ENCODE results near the gene XPNPEP1.
A peak's percentile ranks its signal among the peaks of the same experiment; 100 is the strongest.
"Not testable (repeated sequence)": the region's sequence is repeated elsewhere in the genome, so short reads cannot be mapped to it uniquely, and the experiment has no call there.

Gene XPNPEP1

DNA sequence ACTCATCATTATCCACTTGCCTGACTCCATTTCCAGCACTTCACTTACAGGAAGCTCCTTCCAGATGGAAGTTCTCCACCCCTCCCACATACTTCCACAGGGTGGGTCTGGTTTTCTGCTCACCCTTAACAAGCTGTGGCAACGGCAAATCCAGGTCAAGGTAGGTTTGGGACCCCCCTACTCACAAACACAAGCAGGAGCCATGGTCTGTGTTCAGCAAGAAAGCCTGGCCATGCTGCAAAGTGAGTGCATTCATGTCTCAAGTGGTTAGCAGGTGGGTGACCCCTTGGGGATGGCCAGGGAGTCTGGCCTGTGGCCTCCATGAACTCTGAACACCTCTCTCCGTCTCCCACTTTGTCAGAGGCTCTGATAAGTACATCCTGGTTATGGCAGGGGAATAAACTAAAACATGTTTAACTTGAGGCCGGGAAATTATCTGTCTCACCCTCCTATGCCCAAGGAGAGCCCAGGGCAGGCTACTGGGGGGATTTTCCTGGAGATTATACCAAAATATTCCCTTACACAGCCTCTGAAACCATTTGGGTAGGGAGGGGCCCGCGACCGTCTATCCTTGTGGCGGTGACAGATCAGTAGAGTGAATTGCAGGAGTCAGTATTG, 844 bp downstream of the XPNPEP1 start:
- DNase-seq, result no peak

GRCh38 chr10:109920016-109920415, 3.3 kb downstream of the XPNPEP1 start:
- DNase-seq, result peak; percentile 47

- no peak for DNase-seq
These were observed 4.1 kb downstream of the XPNPEP1 start for GRCh38 chr10:109919220-109919619.

- DNase-seq, result not testable (repeated sequence)
These were observed 4.6 kb downstream of the XPNPEP1 start for GRCh38 chr10:109918707-109919106.

DNA sequence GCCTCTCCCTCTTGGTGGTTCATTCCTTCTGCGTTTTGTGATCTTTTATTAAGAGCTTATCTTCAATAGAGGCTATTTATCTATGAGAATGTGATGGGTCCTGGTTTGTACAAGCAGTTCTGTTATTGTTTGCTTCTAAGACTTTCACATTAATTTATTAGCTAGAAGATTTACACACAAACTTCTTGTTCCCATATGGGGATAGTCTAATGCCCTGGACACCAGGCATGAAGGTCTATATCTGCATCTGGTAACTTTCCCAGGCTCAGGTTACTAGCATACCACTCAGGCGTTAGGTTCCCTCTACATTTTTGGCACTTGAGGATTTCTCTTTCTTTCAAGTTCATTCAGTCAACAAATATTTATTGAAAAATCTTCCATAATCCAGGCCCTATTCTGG, 7.7 kb downstream of the XPNPEP1 start:
- DNase-seq, result no peak

DNA sequence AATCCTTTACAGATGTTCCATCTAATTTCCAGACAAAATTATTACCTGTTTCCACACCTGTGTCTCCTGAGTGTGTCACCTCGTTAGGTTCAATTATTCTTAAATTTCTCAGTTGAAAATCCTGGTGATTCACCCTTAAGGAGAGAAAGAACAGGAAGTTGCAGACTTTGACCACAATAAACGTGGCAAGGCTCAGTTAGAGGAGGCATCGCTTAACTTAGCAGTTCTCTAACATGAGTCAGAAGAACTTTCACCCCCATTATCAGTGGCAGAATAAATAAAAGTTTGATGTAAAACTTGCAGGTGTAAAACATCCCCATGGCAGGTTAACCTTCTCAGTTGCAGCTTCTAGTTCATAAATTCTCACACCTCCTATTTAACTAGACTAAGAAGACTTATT, 8.3 kb downstream of the XPNPEP1 start:
- peak; percentile 62 for DNase-seq

GRCh38 chr10:109913306-109913892, 9.9 kb downstream of the XPNPEP1 start:
- no peak for DNase-seq

DNA sequence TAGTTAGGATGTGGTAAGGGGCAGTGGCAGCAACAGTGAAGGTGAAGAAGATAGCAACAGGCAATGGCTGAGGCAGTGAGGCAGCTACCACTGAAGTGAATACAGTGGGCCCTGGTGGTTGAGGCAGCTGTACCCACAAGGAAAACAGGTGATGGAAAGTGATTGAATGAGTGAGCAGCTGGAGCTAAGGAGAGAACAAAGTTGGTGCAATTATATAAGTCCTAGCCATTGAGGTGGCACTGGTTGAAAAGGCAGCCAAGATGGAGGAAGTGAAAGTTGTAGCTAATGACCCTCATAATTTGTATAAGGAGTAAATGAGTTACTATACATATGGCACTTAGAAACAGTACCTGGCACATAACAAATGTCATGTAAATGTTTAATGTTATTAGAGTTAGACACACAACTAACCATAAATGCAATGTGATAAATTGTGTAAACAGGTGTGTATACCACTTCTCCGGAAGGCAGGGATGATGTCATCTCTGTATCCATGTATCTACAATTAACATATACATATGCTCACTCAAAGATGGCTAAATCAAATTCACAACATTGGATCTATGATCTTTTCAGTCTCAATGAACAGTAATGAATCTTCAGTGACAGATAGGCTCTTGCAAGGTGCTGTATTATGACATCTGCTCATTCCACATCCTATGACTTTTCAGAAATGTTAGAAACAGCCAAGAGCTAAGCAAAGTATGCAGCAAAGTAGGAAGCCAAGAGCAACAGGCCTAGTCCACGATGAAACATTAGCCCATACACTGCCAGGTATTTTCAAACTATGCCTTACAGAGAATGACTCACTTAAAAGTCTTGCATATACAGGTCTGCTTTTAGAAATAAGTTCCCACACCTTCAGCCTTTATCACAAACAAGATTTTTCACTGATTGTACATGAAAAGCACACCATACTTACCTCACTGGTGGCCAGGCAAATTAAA, 10.7 kb downstream of the XPNPEP1 start:
- DNase-seq, result no peak

DNA sequence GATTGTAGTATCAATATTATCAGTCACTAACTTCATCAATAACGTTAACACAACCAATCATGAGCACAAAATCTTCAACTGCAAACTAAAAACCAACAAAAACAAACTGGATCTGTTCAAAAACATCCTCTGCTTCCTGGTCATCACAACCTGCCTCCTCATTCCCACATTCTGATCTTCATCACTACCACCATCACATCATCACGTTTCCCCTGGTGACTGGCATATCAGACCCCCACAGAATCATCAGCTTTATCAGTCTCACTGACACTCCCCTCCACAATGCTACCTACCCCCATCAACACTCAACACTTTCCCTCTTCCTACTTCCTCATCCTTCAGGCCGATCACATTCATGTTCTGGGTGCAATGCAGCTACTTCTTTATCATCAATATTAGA, 11.4 kb downstream of the XPNPEP1 start:
- no peak for DNase-seq

DNA sequence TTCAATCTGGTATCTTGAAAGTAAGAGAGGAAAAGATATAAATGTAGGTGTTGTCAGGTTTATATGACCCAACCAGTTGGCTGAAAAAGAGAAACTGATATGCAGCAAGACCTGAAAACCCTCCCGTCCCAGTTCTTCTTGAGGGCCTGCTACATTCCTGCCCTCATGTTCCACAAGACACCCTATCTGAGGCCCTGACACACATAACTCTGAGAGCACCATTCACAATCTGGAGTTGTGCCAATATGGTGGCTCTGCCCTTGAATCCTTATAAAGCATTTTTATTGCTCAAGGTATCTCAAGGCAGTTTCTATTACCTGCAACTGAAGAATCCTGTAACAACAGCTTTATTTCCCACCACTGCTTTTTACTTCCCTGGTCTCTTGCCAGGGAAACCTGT, 17.0 kb downstream of the XPNPEP1 start:
- no peak for DNase-seq

DNA sequence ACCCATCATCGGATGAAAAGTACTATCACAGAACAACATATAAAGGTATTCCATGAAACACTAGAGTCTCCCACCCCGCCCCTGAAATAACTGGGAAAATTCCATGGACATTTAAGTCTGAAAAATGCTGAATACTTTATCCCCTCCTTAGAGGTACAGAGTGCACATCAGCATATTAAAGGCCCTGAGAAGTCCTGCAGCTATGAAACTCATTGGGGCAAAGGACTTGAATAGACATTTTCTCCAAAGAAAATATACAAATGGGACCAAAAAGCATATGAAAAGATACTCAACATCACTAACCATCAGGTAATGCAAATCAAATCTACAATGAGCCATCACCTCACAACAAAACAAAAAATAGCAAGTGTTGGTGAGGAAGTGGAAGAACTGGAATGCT, 18.9 kb downstream of the XPNPEP1 start:
- no peak for DNase-seq

GRCh38 chr10:109902992-109903947, 20.0 kb downstream of the XPNPEP1 start:
- DNase-seq, result peak; percentile 22

DNA sequence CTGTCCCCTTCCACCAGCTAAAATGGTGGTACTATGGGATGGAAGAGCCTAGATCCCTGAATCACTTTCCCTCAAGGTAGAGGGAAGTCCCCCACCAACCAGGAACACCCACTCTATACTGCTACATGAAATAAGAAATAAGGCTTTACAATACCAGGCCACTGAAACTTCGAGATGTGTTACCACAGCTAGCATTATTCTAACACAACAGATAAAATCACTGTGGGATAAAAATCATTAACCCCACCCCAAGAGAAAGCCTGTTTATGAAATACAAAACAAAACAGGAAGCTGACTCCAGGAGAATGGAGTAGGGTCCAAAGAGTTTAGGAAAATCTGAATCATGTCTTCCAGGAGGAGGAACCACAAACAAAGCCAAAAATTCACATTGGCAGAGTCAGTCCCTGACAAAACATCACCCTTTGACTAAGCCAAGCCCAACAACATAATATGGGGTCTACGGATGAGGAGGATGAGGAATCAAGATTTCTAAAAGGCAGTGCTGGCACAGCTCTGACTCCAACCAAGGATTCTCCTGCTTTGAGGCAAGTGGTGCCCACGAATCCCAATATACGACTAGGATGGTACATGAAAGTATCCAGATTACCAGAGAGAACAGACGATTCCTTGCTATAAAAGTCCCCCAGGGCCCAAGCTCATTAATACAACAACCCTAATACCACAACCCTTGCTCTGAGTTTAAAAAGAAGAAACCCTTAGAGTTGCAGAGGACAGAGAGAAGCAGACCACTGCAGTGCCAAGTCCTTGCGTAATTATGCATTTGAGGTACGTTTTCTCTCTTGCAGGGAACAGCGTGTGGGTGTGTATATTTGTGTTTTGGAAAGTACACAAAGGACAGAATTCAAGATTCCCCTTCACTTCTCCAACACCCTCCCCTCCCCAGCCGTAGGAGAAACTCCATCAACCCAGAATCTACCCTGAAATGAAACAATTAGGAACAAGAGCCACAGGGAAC, 23.7 kb downstream of the XPNPEP1 start:
- DNase-seq, result no peak

DNA sequence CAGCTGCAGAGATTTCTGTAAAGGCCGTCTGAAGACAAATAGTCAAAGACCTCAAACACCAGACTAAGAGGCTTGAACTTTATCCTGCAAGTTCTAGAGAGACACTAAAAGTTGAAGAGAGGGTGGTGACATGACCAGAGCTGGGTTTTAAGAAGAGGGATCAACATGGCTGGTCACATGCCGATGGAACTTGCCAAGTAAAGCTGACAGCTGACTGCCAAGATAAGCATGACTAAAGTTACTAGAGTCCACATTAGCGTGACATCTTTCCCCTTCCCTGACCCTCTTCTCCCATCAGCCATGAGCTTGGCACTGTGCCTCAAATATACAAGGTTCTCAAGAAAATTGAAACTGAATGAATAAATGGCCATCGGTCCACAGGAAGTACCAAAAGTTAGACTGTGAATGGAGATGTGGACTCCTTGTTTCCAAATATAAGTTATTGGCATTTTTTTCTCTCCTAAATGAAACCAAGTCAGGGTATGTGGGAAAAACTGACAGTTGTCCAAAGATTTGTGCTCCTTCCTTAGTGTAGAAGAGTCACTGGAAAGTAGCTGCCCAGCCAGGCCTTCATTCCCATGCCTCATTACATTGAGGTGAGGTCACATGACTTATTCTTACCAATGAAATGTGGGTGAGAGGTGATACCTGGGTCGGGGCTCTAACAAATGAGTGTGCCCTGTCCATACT, 24.5 kb downstream of the XPNPEP1 start:
- no peak for DNase-seq

DNA sequence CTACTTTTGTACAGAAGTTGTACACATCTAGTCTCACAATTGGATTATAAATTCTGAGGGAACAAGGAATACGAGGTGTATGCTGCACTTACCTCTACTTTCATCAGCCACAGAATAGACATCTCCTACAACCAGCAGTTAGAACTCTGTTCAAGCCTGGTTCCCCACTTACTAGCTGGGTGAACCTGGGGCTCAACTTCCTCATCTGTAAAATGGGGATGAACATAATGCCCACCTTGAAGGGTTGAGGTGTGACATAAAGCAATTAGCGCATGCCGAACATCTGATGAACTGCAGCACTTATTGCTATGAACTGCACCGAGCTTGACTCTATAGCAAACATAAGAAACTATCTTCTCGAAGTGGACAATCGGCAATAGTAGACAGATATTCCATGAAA, 25.3 kb downstream of the XPNPEP1 start:
- no peak for DNase-seq

GRCh38 chr10:109895848-109896247, 27.5 kb downstream of the XPNPEP1 start:
- no peak for DNase-seq

DNA sequence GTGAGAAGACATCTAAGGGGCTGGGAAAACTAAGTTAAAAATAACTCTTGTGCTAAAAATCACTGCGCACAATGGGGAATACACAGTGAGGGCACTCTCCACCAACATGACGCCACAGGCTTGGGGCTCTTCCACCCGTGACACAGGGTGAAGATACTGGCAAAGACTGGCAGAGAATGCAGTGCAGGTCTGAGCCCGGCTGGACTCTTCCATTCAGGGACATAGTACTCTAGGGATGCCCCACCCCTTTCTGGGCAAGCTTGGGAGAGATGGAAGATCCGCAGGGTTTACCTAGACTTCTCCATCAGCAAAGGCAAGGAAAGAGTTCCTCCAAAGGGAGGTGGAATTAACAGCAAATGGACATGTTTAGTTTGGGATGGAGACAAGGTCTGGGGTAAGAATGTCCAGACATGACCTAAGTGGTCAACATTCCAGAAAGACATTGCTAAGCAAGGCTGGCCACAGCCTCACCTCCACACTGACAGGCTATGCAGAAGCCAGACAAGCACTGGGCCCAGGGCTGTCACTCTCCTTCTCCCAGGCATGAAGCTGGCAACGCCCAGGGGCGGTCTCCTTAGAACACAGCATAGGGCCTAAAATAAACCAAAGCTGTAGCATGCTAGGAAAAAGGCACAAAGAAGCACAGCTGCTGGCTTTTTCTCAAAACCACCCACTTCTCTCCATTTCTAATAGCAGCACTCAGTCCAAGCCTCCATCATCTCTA, 28.1 kb downstream of the XPNPEP1 start:
- DNase-seq, result no peak

GRCh38 chr10:109894516-109894915, 28.8 kb downstream of the XPNPEP1 start:
- DNase-seq, result no peak

DNA sequence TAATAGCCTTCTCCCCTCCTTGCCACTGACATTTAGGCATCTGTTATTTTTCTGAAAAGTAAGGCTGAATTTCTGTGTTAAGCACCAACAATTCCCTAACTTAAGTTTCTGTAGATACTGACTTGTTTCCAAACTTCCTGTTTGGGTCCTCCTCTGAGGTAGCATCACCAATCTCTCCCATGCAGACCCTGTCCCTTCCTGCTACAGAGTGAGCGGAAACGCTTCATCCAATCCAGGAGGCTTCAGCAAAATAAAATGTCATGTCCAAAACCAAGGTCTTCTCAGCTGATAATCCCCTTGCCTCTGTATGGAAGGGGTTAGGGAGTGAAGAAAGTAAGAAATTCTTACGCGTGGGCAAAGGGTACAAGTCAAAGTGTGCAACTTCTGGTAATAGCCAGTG, 29.9 kb downstream of the XPNPEP1 start:
- no peak for DNase-seq

- no peak for DNase-seq
These were observed 30.4 kb downstream of the XPNPEP1 start for GRCh38 chr10:109892931-109893330.

Measured in central memory CD4-positive, alpha-beta T cell (primary cell).